Mucosa of stomach (tissue), 1 donor: ENCODE results near the gene TIAL1.
"Not testable (repeated sequence)": the region's sequence is repeated elsewhere in the genome, so short reads cannot be mapped to it uniquely, and the experiment has no call there.

ENCODE experiments used
- H3K27me3 ChIP-seq: one replicate; pipeline ENCODE4 v1.7.0; 2013; ENCODE audit warnings: mild to moderate bottlenecking, low read length; ENCODE audit not compliant: control insufficient read depth, insufficient read depth
- H3K36me3 ChIP-seq: one replicate; pipeline ENCODE4 v1.7.0; 2013; ENCODE audit warnings: low read length; ENCODE audit not compliant: control insufficient read depth, insufficient read depth
- H3K4me1 ChIP-seq: one replicate; pipeline ENCODE4 v1.7.0; 2013; ENCODE audit warnings: mild to moderate bottlenecking, low read length; ENCODE audit not compliant: control insufficient read depth, insufficient read depth
- H3K4me3 ChIP-seq: one replicate; pipeline ENCODE4 v1.7.0; 2013; ENCODE audit warnings: low read length
- H3K9ac ChIP-seq: one replicate; pipeline ENCODE4 v1.7.0; 2013; ENCODE audit warnings: mild to moderate bottlenecking, low read length, moderate library complexity
- H3K9me3 ChIP-seq: one replicate; pipeline ENCODE4 v1.7.0; 2013; ENCODE audit warnings: mild to moderate bottlenecking, low read length, moderate library complexity; ENCODE audit not compliant: control insufficient read depth
- donor health status: Pancreatic carcinoma.

The TIAL1 gene

DNA sequence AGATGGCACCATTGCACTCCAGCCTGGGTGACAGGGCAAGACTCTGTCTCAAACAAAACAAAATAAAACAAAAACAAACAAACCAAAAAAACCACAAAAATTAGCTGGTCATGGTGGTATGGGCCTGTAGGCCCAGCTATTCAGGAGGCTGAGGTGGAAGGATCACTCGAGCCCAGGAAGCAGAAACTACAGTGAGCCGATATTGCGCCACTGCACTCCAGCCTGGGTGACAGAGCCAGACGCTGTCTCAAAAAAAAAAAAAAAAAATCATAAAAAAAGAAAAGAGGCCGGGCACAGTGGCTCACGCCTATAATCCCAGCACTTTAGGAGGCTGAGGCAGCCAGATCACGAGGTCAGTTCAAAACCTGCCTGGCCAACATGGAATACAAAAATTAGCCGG, 64.0 kb downstream of the TIAL1 start:
- not testable (repeated sequence) for H3K27me3 ChIP-seq, H3K9me3 ChIP-seq, H3K36me3 ChIP-seq, H3K9ac ChIP-seq, H3K4me1 ChIP-seq, H3K4me3 ChIP-seq

- not testable (repeated sequence) for H3K4me1 ChIP-seq, H3K9me3 ChIP-seq, H3K27me3 ChIP-seq, H3K9ac ChIP-seq, H3K36me3 ChIP-seq, H3K4me3 ChIP-seq
Measured at GRCh38 chr10:119532251-119532650, 64.5 kb downstream of the TIAL1 start.

DNA sequence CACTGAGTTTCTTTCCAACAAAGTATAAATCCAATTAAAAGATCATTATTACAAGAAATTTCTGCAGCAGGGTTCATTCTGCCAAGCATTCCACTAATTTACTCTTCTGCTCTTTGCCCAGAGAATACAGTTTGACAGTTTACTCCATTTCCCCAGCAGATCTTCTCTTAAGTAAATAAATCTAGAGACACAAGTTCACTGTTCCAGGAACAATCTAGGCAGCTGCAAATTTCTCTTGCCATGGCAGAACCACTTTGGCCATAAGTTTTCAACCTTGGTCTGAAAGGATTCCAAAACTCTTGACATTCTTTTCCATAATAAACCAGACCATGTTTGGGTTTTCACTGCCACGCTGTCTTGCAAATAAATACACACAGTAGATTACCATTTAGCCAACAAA, 65.7 kb downstream of the TIAL1 start:
- H3K4me1 ChIP-seq, result no peaks in the 10 kb centered on the region
- H3K9me3 ChIP-seq, result no peaks in the 10 kb centered on the region
- no peak overlapping the region for H3K4me3 ChIP-seq
- no peaks in the 10 kb centered on the region for H3K36me3 ChIP-seq
- no peaks in the 10 kb centered on the region for H3K27me3 ChIP-seq
- H3K9ac ChIP-seq, result no peak overlapping the region

- not testable (repeated sequence) for H3K4me1 ChIP-seq, H3K4me3 ChIP-seq, H3K9ac ChIP-seq, H3K9me3 ChIP-seq, H3K36me3 ChIP-seq, H3K27me3 ChIP-seq
Measured at GRCh38 chr10:119528663-119529237, 68.0 kb downstream of the TIAL1 start.

- Histone ChIP-seq H3K9ac (no peak overlapping the region), H3K36me3 (no peaks in the 10 kb centered on the region), H3K9me3 (no peaks in the 10 kb centered on the region), H3K4me1 (no peaks in the 10 kb centered on the region), H3K4me3 (no peak overlapping the region), H3K27me3 (no peaks in the 10 kb centered on the region)
Measured at GRCh38 chr10:119526621-119527592, 69.9 kb downstream of the TIAL1 start.

DNA sequence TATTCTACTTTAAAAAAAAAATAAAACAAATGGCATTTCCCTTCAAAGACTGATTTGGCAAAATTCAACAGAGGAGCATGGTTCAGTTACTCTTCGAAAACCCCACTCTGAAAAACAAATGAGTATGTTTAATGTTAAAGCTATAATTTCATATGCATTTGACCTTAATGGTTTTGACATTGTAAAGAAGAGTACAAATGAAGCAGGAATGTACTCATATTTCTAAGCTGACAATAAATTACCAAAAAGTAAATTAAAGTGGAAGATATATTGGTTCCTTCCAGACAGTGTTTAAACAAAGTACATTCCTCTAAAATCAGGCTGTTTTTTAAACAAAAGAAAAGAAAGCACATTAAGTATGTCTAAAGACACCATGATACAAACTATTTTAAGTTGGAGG, 70.6 kb downstream of the TIAL1 start:
- Histone ChIP-seq H3K36me3 (no peaks in the 10 kb centered on the region), H3K9me3 (no peaks in the 10 kb centered on the region), H3K4me3 (no peak overlapping the region), H3K9ac (no peak overlapping the region), H3K4me1 (no peaks in the 10 kb centered on the region), H3K27me3 (no peaks in the 10 kb centered on the region)

DNA sequence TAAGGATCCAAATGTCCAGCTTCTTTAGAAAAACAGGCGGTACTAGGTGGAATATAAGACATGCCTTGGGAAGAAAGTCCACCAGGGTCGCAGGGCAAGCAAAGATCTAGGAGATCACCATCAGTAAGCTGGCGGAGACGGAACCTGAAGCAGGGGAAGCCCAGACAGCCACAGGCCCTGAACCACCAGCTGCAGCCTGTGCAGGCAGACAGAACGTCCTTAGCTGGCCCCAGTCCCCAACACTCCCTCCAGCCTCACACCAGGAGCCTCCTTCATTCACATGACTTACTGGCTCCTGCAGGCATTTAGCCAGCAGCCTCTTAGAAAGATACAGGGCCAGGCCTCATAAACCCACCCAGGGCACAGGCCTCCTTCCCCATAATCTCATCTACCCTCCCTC, 71.6 kb downstream of the TIAL1 start:
- H3K4me3 ChIP-seq, result no peak overlapping the region
- no peaks in the 10 kb centered on the region for H3K4me1 ChIP-seq
- H3K36me3 ChIP-seq, result no peaks in the 10 kb centered on the region
- no peaks in the 10 kb centered on the region for H3K27me3 ChIP-seq
- H3K9me3 ChIP-seq, result no peaks in the 10 kb centered on the region
- no peak overlapping the region for H3K9ac ChIP-seq

GRCh38 chr10:119524720-119525070, 72.1 kb downstream of the TIAL1 start:
- H3K27me3 ChIP-seq, result no peaks in the 10 kb centered on the region
- H3K36me3 ChIP-seq, result no peaks in the 10 kb centered on the region
- H3K9ac ChIP-seq, result no peak overlapping the region
- H3K4me3 ChIP-seq, result no peak overlapping the region
- no peaks in the 10 kb centered on the region for H3K4me1 ChIP-seq
- no peaks in the 10 kb centered on the region for H3K9me3 ChIP-seq

- Histone ChIP-seq H3K9ac (no peak overlapping the region), H3K27me3 (no peaks in the 10 kb centered on the region), H3K36me3 (no peaks in the 10 kb centered on the region), H3K9me3 (no peaks in the 10 kb centered on the region), H3K4me3 (no peak overlapping the region), H3K4me1 (no peaks in the 10 kb centered on the region)
Measured at GRCh38 chr10:119523895-119524719, 72.7 kb downstream of the TIAL1 start.
